NT2/D1 (cell line): ENCODE data around the gene TAF4B.

ENCODE experiments used
- YY1 ChIP-seq: IDR thresholded peaks from 2 replicates; pipeline ENCODE4 v1.6.1; 2011; ENCODE audit not compliant: insufficient read length, insufficient read depth
- ZNF274 ChIP-seq: IDR thresholded peaks from 2 replicates; pipeline ENCODE4 v1.6.1; 2011; ENCODE audit warnings: mild to moderate bottlenecking, low read depth, low read length

- TF ChIP-seq YY1 (no peak), ZNF274 (no peak)
These were observed 18.3 kb upstream of the TAF4B start for GRCh38 chr18:26207937-26208336.
